HCT116 (cell line): ENCODE data around the gene PHF2.

Experiments
- ATF3 ChIP-seq: IDR thresholded peaks from 2 replicates; pipeline ENCODE4 v1.6.1; 2012
- CBX3 ChIP-seq: IDR thresholded peaks from 2 replicates; pipeline ENCODE4 v1.6.1; 2012; ENCODE audit warnings: low read depth
- CTCF ChIP-seq, 3 experiments: fragments of 200-600 bp in 1 of 3; sonication (generic) in 1 of 3; IDR thresholded peaks in 2 of 3; conservative IDR thresholded peaks in 1 of 3; 2 replicates each; pipeline ENCODE4 v1.5.1; 2012 to 2017; ENCODE audit warnings: low read depth in 2 of 3, low read length in 2 of 3, antibody characterized with exemption in 1 of 3, borderline replicate concordance in 1 of 3, control low read depth in 1 of 3, mild to moderate bottlenecking in 1 of 3, mixed read lengths in 1 of 3, mixed run types in 1 of 3, moderate library complexity in 1 of 3; ENCODE audit not compliant: insufficient read depth in 1 of 3
- JUND ChIP-seq: IDR thresholded peaks from 2 replicates; pipeline ENCODE4 v1.6.1; 2012
- MAX ChIP-seq: IDR thresholded peaks from 2 replicates; pipeline ENCODE4 v1.6.1; 2012
- POLR2A ChIP-seq: IDR thresholded peaks from 2 replicates; pipeline ENCODE4 v1.7.0; 2011; ENCODE audit warnings: borderline replicate concordance; ENCODE audit not compliant: insufficient read depth, insufficient read length; ENCODE audit errors: extremely low read depth
- POLR2AphosphoS5 ChIP-seq: IDR thresholded peaks from 2 replicates; pipeline ENCODE4 v1.6.1; 2011; ENCODE audit warnings: mild to moderate bottlenecking, low read depth, low read length, moderate library complexity
- REST ChIP-seq: IDR thresholded peaks from 2 replicates; pipeline ENCODE4 v1.6.1; 2012; ENCODE audit warnings: low read depth
- SIN3A ChIP-seq: IDR thresholded peaks from 2 replicates; pipeline ENCODE4 v1.6.1; 2012; ENCODE audit warnings: low read depth
- SP1 ChIP-seq: IDR thresholded peaks from 2 replicates; pipeline ENCODE4 v1.6.1; 2012; ENCODE audit warnings: low read depth
- YY1 ChIP-seq: IDR thresholded peaks from 2 replicates; pipeline ENCODE4 v1.6.1; 2011; ENCODE audit warnings: low read length, low read depth, moderate library complexity, mild to moderate bottlenecking; ENCODE audit not compliant: insufficient replicate concordance; ENCODE audit errors: extremely low read depth

GRCh38 chr9:93652604-93653592, 76.5 kb downstream of the PHF2 start:
- TF ChIP-seq JUND (no peak), POLR2AphosphoS5 (no peak), CTCF (IDR thresholded peaks at IDR 0.05 in 2 of 3, conservative IDR thresholded peaks at IDR 0.05 in 1 of 3; ENCODE audit: borderline replicate concordance in 1 of 3, insufficient read depth in 1 of 3, low read depth in 2 of 3, low read length in 2 of 3) (no peak), SP1 (no peak), CBX3 (no peak), ATF3 (no peak), REST (no peak), POLR2A (no peak), MAX (no peak), SIN3A (no peak), YY1 (no peak)
